GM19043 (cell line): Measurements from ENCODE around the gene ASB13.
"Not testable (repeated sequence)": the region's sequence is repeated elsewhere in the genome, so short reads cannot be mapped to it uniquely, and the experiment has no call there.

Source experiments
- ATAC-seq: cut with Tn5 transposase; IDR thresholded peaks from one replicate; pipeline ENCODE4 v1.9.1; 2021; ENCODE audit warnings: low read depth; ENCODE audit not compliant: unreplicated experiment

ASB13 gene

DNA sequence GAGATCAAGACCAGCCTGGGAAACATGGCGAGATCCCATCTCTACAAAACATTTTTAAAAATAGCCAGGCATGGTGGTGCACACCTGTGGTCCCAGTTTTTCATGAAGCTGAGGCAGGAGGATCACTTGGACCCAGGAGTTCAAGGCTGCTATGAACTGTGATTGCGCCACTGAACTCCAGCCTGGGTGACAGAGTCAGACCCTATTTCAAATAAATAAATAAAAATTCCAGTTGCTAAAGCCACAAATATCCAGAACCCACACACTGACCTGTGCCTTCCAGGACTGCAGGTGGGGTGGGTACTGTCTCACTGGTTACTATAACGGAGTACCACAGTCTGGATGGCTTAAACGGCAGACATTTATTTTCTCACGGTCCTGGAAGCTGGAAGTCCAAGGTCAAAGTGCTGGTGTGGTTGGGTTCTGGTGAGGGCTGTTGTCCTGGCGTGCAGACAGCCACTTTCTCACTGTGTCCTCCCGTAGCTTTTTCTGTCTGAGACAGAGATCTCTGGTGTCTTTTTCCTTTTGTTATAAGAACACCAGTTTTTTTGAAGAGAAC lies 38.8 kb downstream of the ASB13 start:
- no peak for ATAC-seq

DNA sequence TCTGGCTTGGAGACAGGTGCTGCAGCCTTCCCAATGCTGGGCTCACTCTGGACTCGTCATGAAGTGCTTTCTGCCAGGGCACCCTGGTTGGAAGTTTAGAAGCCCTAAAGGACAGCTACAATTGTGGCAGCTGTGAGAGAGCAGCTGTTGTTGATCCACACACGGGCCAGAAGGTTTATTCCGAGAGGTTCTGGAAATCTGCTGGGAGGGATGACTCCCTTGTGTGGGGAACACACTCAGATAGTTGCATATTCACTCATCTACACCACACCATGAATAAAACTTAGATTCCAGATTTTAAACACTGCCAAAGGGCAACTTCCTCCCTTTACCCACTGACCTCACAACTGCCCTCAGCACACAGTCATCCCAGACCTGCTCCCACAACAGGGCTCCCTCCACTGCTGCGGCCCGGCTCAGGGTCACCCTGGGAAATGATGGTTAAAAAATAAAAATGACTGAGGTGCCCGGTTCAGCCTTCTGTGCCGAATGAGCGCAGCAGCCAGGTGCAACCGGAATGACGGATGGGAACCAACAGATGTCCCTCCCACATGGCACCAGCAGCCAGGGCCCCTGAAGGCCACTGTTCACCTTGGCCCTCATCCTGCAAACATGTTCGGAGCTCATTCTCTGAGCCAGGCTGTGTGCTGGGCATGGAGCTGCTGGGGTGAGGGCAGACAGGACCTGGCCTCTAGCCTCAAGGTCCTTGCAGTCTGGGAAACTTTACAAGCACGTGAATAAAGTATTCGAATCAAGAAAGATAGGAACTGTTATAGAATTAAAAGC lies 40.2 kb downstream of the ASB13 start:
- no peak for ATAC-seq

DNA sequence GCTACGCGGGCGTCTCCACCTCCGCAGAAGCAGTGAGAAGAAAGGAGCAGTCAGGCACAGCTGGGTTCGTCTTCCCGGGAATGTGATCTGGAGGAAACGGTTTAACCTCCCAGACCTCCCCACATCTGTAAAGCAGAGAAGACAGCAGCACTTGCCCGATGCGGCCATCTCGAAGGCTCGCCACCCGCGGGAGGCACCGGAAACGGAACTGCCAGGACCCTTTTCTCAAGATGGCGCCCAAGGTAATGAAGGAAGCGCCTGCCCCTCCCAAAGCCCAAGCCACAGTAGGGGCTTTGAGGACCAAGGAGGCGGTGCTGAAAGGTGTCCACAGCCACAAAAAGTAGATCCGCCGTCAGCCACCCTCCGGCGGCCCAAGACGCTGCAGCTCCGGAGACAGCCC lies 41.7 kb downstream of the ASB13 start:
- no peak for ATAC-seq

DNA sequence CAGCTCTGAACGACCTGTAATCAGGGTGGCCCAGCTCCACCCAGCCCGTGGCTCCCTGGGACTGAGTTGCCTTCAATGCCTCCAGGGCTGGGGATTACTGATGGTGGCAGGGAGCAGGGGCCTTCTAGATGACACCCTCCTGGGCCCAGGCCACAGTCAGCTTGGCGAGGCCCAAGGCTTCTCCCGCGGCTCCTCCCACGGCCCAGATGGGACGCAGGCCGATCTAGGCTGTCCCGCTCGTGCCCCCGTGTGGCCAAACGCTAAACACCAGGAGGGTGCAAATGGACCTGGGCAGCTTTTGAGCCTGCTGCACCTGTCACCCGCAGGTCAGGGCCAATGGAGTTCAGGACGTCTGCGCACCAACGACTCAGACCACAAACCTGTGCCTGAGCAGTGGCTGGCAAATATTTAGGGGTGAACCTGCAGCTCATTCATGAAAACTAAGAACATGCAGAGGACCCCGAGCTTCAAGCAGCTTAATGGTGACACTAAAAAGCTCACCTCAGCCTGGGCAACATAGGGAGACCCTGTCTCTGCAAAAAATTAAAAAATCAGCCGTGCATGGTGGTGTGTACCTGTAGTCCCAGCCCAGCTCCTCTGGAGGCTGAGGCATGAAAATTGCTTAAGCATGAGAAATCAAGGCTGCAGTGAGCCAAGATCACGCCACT lies 43.2 kb downstream of the ASB13 start:
- ATAC-seq: peak; percentile 95

DNA sequence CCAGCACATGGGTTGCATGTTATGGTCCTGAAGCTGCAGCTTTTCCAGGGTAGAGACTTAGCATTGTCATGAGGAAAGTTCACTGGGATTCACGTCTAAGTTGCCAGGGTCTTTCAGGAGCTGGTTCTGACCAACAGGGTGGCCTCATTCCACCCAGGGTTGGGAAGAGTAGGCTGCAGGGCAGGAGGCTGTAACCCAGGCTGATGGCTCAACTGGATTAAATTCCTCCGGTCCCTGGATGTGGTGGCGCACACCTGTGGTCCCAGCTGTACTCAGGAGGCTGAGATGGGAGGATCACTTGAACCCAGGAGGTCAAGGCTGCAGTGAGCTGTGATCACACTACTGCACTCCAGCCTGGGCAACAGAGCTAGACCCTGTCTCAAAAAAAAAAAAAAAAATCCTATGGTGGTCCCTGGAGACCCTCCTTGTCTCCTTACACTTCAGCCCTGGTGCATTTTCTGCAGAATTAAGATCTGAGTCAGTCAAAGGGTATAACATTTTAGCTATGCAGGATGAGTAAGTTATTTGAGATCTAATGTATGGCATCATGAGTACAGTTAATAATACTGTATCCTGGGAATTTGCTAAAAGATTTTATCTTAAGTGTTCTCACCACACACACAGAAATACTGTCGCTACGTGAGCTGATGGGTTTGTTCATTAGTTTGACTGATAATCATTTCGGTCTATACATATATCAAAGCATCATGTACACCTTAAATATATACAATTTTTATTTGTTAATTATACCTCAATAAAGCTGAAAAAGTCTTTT lies 44.0 kb downstream of the ASB13 start:
- no peak for ATAC-seq

DNA sequence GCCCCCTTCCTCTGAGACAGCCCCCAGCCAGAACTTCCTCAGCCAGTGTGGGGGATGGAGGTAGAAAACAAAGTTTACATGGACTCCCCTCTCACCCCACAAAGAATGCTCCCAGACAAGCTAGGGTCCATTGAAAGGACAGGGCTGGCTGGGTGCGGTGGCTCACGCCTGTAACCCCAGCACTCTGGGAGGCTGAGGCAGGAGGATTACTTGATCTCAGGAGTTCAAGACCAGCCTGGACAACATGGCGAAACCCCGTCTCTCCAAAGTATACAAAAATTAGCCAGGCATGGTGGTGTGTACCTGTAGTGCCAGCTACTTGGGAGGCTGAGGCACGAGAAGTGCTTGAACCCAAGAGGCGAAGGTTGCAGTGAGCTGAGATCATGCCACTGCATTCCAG lies 45.0 kb downstream of the ASB13 start:
- ATAC-seq: not testable (repeated sequence)

DNA sequence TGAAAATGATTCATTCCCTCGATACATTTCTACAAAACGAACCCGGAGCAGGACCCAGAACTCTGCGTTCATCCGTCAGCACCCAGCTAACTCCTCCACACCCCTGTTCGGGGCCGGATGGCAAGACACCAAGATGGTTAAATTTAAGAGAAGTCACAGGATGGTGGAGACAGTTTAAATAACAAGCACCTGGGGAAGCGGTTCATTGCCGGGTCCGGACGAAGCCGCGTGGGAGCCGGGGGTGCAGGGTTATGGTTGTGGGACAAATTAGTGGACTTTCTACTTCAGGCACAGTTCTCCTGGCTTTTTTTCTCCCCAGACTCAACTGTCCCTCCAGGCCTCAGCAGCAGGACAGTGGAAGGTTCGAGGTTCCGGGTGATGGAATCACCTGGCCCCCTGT lies 45.4 kb downstream of the ASB13 start:
- no peak for ATAC-seq

DNA sequence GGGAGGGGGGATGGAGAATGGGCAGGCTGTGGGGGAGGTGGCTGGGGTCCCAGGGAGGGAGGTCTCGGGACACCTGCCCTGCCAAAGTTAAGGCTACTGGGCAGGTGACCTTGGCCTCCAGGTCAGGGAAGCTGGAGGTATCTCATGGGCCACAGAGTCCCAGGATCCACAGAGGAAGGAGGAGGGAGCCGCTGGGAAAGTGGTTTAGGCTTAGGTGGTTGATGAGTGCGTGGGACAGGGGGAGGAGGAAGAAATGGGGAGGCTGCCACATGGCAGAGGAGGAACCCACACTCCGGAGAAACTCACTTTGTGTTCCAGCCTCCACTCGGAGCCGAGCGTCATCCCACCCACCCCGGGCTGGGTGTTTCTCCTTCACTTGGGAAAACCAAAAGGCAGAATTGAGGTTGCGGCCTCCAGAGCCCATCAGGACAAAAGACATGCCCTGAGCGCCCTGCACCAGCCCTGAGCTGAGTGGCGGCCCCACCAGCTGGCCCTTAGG lies 46.1 kb downstream of the ASB13 start:
- no peak for ATAC-seq

DNA sequence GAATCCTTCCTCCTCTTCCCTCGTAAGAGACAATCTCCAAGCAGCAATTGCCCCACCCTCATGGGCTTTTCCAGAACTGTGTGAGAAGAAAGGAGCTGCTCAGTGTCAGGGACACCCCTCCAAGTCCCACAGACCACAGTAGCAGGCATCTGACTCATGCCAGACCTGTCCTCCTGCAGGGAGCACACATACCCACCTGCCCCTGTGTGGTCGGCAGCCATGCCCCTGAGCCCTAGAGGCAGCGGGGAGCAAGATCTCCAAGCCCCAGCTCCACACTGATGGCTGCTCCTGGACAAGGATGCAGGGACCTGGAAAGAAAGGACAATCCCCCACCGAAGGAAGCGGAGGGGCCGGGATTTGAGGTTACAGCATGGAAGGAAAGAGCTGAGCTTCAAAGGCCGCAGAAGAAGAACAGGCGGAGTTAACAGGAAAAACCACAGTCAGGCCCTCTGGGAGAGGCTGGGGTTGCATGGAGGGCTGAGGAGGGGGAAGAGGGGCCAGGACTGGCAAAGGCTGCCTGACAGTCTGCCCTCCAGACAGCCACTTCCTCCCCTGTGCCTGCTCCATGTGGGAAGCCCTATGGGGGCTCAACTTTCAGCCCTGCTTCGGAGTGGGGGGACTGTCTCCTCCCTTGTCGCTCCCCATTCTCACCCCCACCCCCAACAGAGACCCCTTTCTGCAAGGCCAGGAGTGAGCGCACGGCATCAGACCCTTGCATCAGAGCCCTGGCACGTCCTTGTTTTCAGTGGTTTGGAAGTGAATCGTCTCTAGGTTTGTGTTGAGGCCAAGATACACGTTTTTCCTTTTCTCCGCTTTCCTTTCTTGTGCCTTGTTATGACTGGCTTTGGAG lies 46.8 kb downstream of the ASB13 start:
- no peak for ATAC-seq

DNA sequence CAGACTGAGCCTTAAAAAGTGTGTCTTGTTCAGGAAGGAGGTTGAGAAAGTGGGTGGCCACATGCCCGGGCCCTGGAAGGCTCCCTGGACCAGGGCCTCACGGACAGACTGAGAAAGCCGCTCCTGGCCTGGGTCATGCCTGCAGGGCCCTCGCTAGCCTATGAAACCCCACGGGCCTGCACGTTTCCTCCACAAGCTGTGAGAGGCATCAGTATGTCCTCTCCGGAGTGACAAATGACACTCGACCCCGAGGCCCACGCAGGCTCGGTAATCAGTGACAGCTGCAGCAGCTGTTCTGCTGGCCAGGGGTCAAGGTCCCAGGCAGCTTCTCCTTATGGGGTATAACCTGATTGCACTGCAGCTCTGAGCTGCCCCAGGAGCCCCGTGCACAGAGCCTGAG lies 47.6 kb downstream of the ASB13 start:
- ATAC-seq: no peak

DNA sequence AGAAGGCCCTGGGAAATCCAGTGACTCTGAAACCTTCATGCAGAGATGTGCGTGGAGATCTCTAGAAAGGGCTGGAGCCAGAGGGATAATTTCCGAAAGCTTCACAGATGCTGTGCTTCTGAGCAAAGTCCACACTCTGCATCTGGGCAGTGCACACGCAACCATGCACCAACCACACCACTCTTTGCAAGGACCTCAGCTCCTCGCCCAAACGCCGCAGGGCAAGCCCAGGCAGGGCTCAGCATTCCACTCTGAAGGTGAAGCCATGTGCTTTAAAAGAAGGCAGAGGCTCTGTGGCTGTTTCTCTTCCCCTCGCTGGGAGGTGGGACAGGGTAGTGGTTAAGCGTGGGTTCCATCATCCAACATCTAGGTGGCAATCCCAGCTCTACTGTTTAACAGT lies 48.4 kb downstream of the ASB13 start:
- ATAC-seq: no peak

DNA sequence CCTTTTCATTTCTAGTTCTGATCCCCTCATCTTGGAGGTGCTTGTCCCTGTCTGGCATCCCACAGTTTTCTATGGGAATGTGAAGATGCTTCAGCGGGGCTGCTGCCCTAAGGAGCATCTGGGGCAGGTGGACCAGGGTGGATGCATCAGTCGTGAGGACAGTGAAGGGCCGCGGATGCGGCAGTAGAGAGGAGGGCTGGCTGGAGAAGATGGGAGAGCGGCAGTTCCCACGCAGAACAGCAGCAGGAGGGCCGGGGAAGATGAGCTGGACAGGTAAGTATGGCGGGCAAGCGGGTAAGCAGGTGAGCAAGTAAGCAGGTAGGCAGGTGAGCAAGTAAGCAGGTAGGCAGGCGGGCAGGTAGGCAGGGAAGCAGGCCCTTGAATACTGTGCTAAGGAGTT lies 48.9 kb downstream of the ASB13 start:
- ATAC-seq: no peak

DNA sequence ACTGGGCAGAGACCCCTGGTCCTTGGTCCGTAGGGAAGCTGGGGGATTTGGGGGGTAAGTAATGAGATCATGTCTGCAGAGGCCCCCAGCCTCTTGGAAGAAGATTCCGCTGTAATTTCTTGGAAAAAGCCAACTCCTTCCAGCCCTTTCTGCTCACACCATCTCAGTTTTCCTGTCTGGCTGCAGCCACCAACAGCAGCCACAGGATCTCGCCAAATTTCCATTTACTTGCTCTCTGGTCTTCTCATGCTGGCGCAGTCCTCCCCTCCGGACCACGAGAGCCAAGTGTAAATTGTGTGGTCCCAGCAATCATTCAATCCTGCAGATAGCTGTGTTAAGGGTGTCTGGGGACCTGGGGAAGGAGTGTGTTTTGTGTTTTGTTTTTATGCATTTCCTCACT lies 49.6 kb downstream of the ASB13 start:
- no peak for ATAC-seq

DNA sequence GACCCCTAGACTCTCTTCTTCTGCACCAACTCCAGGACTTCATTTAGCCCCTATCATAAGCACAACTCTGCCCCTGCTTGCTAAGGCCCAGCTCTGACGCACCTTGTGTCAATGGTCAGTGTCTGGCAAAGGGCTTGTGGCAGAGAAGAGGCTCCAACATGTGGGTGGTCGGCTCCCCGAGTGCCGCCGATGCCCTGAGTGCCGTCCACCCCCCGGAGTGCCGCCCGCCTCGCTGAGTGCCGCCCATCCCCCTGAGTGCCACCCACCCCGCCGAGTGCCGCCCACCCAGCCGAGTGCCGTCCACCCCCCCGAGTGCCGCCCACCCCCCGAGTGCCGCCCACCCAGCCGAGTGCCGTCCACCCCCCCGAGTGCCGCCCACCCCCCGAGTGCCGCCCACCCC lies 50.3 kb downstream of the ASB13 start:
- ATAC-seq: no peak

DNA sequence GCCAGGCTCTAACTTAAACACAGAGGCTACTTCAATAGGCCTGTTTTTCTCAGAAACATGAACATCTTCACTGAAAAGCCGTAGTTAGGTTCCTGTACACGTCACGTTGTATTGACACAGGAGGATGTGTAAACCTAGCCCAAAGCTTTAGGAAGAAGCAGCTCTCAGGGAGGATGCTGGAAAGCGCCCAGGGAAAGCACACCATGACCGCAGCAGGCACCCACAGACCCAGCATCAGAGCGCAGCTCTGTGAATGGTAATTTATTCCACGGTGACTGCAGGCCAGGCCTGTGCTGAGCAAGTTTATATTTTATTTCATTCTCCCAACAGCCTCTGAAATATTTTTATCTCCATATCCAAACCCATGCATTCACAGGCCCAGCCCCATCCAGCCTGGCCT lies 51.1 kb downstream of the ASB13 start:
- ATAC-seq: no peak

DNA sequence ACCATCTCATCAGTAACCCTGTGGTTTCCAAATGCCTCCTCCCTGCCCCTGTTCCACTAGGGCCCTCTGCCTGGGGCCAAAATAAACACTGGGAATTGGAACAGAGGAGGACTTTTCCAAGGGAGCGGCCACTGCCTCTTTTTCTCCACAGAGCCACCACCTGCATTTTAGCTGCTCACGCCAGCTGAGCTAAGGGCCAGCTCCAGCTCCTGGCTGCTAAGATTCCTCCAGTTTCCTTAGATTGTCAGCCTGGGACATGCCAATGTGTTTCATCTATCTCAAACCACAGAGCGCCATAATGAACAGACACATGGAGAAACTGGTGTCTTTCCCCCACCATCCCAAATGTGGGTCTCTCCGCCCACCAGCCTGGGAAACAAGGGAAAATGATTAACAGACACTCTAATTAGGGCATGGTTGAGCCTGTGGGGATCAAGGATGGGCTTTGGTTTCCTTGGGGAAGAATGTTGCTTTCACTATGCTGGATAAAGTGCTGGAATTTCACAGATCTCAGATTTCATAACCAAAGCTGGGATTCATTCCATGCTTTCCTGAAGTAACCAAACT lies 52.2 kb downstream of the ASB13 start:
- no peak for ATAC-seq

DNA sequence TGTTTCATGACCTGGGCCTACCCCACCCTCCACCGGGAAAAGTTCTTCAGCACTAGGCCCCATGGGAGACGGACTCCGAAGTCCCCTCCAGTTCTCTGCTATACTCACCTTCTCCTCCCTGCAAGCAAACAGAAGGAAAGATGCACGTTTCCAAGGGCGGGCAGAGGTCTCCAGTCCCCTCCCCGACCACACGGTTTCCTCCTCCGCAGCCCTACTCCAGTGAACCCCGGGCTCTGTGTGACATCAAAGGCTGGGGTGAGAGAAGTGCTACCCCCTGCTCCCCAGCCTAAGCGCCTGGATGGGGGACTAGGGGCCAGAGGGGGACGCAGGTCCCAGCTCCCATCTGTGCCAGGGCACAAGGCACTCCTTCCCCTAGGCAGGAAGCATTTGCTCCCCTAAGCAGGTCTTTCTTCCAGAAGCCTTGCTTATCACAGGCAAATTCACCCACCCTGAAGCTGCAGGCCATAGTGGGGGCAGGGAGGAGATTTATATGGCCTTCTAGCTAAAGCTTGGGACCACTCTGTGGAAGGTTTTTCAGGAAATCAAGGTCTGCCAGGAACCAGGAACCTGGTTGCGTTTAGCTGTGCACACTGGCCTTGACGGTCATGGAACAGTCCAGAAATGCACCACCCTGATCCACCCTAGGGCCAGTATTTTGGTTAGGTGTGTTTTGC lies 52.8 kb downstream of the ASB13 start:
- no peak for ATAC-seq

DNA sequence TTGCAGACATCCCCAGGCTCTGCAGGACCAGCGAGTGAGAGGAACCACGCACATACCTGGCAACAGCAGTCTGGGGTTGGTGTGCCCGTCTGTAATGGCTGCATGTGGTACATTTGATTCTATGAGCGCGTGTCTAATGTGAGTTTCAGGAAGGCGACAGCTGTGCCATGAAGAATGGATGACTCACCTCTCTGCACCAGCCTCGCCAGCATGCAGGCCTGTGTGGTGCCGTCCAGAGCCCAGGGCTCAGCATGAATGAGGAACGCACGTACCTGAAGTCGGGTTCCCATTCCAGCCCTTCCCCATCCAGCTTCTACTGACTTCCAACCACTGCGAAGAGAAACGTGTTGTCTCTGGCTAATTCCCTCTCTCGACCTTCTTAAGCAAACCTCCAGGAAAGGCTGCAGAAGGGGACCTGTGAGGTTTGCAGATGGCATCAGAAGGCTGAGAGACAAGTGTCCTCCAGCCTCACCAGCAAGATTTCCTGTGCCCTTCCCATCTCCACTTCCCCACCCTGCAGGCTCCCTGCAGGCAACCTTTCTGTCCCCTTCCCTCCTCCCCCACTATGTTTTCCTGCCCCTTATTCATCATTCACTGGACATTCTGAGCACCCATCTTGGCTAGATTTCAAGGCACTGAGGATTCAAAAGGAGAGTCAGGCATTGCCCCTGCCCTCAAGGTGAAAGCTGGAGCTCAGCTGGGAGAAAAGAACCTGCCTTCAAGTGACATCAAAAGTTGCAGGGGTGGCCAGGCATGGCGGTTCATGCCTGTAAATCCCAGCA lies 54.3 kb downstream of the ASB13 start:
- no peak for ATAC-seq
